Measurements from ENCODE around the gene MCM5. TPM values are rescaled to one million over a fixed set of nuclear protein-coding genes. Genes with fewer than 3 reads are reported as not detected.

MCM5 gene
- total RNA-seq, 8 experiments from 2014 or later: 2.0 to 76.6 (median 7.4) TPM

GRCh38 chr22:35443338-35443737, 43.4 kb downstream of the MCM5 start:
- ATAC-seq (replicated peaks in 6 of 8): no peak
- H3K27ac ChIP-seq: no peak overlapping the region
- 42 to 100% (median 80%) methylated on average over 1 to 6 of the region's 6 CpGs; no CpG with 5 or more reads in 5 of the 10 experiments for WGBS, 10 experiments
- no peaks in the 10 kb centered on the region for H3K4me1 ChIP-seq (replicated peaks in 1 of 2)
- no peak overlapping the region for H3K4me3 ChIP-seq
- in situ Hi-C loops (cut with MboI; ENCODE audit: low pct_unique_long_range_greater_than_20kb in 2 of 9, low sequenced_read_pairs in 9 of 9, unreplicated experiment in 9 of 9): loop anchor here in 5 of 9 experiments (25.0 kb wide), 2 partner anchors 144 to 669 kb away; no protein-coding TSS in a partner anchor

DNA sequence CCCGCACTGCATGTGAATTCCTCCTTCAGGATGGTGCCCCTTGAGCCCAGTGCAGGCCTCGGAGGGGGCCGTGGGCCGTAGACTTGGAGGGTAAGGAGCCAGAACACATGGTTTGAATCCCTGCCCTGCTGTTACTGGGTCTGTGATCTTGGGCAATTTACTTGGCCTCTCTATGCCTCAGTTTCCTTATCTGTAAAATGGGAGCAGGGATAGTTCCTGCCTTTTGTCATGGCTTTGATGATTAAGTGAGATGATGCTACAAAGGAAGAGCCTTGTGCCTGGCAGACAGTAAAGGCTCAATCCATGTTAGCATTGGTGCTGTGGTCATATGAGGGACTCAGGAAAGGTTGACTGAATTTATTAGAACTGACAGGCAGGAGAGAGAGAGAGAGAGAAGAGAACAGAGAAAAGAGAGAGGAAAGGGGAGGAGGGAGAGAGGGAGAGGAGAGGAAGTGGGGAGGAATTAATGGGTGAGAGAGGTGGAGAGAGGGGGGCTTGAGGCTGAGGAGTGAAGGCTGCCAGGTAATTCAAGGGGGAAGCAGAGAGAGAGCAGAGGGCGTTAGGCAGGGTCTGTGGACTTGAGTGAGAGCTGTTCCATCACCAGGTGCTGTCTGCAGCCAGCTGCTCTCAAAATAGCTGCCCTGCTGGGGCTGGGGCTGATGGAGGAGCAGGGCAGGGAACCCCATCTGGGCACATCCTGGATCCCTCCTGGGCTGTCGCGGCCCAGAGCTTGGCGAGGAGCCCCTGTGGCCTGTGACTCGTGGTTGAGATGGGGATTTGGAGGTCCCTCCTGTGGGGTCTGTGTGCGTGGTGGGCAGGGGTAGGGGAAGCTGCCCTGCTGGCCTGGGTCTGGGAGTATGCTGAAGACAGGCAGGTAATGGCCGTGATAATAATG, 44.1 kb downstream of the MCM5 start:
- no peak for ATAC-seq (replicated peaks in 6 of 8)
- WGBS, 10 experiments: 19 to 100% (median 88%) methylated on average over 1 to 7 of the region's 11 CpGs; no CpG with 5 or more reads in 5 of the 10 experiments
- no peak overlapping the region for H3K27ac ChIP-seq
- H3K4me3 ChIP-seq: no peak overlapping the region
- no peaks in the 10 kb centered on the region for H3K4me1 ChIP-seq (replicated peaks in 1 of 2)
- in situ Hi-C loops (cut with MboI; ENCODE audit: low pct_unique_long_range_greater_than_20kb in 2 of 9, low sequenced_read_pairs in 9 of 9, unreplicated experiment in 9 of 9): loop anchor here in 5 of 9 experiments (25.0 kb wide), 2 partner anchors 143 to 668 kb away; no protein-coding TSS in a partner anchor

DNA sequence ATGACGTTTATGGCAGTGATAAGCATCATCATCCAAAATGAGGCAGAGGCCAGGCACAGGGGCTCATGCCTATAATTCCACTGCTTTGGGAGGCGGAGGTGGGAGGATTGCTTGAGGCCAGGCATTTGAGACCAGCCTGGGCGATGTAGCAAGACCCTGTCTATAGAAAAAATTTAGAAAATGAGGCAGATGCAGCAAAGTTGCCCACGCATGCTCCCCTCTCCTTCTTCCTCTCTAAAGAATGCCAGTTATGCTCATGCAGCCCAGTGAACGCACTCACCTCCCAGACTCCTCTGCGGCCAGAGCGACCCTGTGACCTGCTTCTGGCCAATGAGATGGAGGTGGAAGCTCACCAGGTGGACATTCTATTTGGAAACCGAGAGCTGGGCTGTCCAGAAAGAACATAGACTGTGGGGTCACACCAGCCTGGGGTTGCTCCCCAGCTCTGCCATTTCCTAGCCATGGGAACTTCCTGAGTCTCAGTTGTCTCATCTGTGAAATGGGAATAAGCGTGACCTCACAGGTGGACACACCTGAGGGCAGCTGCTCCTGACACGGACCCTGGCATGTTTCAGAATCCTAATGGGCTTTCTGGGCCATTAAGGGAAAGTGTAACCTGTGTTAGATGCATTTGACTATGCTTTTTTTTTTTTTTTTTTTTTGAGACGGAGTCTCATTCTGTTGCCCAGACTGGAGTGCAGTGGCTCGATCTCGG, 44.9 kb downstream of the MCM5 start:
- WGBS, 10 experiments: 80 to 100% (median 94%) methylated on average over 1 to 6 of the region's 13 CpGs; no CpG with 5 or more reads in 2 of the 10 experiments
- H3K4me1 ChIP-seq (replicated peaks in 1 of 2): no peaks in the 10 kb centered on the region
- H3K27ac ChIP-seq: no peak overlapping the region
- no peak for ATAC-seq (replicated peaks in 6 of 8)
- no peak overlapping the region for H3K4me3 ChIP-seq
- in situ Hi-C loops (cut with MboI; ENCODE audit: low pct_unique_long_range_greater_than_20kb in 2 of 9, low sequenced_read_pairs in 9 of 9, unreplicated experiment in 9 of 9): loop anchor here in 5 of 9 experiments (25.0 kb wide), 2 partner anchors 142 to 667 kb away; no protein-coding TSS in a partner anchor

GRCh38 chr22:35445933-35446332, 46.0 kb downstream of the MCM5 start:
- Histone ChIP-seq H3K4me3 (no peak overlapping the region), H3K27ac (no peak overlapping the region), H3K4me1 (replicated peaks in 1 of 2) (peaks cover 2% of the 10 kb centered on the region in 2 donors)
- ATAC-seq (replicated peaks in 6 of 8): peak in 5 of 8 experiments; percentile 12 to 51 (median 28)
- in situ Hi-C loops (cut with MboI; ENCODE audit: low pct_unique_long_range_greater_than_20kb in 2 of 9, low sequenced_read_pairs in 9 of 9, unreplicated experiment in 9 of 9): loop anchor here in 5 of 9 experiments (25.0 kb wide), 2 partner anchors 141 to 666 kb away; no protein-coding TSS in a partner anchor
- 0 to 100% (median 80%) methylated on average over 1 to 3 of the region's 4 CpGs; no CpG with 5 or more reads in 2 of the 10 experiments for WGBS, 10 experiments

GRCh38 chr22:35446365-35446764, 46.4 kb downstream of the MCM5 start:
- no peak overlapping the region for H3K27ac ChIP-seq
- in situ Hi-C loops (cut with MboI; ENCODE audit: low pct_unique_long_range_greater_than_20kb in 2 of 9, low sequenced_read_pairs in 9 of 9, unreplicated experiment in 9 of 9): loop anchor here in 5 of 9 experiments (25.0 kb wide), 2 partner anchors 141 to 666 kb away; no protein-coding TSS in a partner anchor
- no peak overlapping the region for H3K4me3 ChIP-seq
- peaks cover 6% of the 10 kb centered on the region in 2 donors for H3K4me1 ChIP-seq (replicated peaks in 1 of 2)
- peak in 6 of 8 experiments; percentile 74 to 93 (median 90) for ATAC-seq (replicated peaks in 6 of 8)
- 39 to 100% (median 86%) methylated on average over 1 to 12 of the region's 13 CpGs; no CpG with 5 or more reads in 4 of the 10 experiments for WGBS, 10 experiments

DNA sequence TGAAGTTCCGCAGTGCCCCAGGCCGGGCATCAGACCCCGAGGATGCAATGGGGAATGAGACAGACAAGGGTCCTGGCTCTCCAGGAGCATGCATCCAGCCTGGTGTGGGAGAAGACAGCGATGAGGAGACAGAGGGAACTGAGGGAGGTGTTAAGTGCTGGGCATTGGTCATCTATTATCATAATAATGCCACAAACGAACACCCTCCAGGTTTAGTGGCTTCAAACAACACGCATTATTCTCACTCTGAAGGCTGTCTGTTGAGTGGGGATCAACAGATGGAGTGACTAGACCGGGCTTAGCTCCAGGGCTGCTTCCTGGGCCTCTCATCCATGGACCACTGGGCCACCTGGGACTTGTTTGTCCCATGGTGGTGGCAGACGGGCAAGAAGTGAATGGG, 48.6 kb downstream of the MCM5 start:
- Histone ChIP-seq H3K4me1 (replicated peaks in 1 of 2) (peaks cover 13% of the 10 kb centered on the region in 2 donors), H3K27ac (no peak overlapping the region), H3K4me3 (no peak overlapping the region)
- ATAC-seq (replicated peaks in 6 of 8): no peak
- 40 to 100% (median 93%) methylated on average over 1 to 4 of the region's 8 CpGs; no CpG with 5 or more reads in 5 of the 10 experiments for WGBS, 10 experiments
- in situ Hi-C loops (cut with MboI; ENCODE audit: low pct_unique_long_range_greater_than_20kb in 2 of 9, low sequenced_read_pairs in 9 of 9, unreplicated experiment in 9 of 9): loop anchor here in 5 of 9 experiments (25.0 kb wide), 2 partner anchors 139 to 664 kb away; no protein-coding TSS in a partner anchor

DNA sequence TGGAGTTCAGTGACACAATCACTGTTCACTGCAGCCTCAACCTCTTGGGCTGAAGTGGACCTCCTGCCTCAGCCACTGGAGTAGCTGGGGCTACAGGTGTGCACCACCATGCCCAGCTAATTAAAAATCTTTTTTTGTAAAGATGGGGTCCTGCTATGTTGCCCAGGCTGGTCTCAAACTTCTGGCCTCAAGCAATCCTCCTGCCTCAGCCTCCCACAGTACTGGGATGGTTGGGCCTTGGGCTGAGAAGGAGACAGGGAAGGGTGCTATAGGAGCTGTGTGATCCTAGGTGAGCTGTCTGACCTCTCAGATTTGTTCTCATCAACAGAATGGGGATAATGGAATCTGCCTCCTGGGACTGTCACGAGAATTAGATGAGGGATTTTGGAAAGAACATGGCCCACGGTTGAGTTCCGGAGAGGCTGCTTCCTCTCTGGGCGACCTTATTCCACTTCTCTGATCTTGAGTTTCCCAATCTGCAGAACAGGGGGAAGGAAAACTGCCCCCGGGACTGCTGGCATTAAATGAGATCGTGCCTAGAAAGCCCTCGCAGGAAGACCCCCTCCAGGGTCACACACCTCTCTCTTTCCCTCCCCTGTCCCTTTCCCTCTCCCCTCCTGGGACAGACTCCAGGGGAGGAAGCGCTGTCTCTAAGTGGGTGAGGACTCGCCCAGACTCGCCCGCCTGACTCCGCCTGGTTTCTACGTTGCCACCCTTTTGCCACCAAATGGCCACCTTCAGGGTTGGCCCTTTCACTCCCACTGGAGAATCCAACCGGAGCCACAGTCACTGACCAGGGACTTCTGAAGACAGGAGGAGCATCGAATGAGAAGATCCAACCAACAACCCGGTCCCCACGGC, 50.1 kb downstream of the MCM5 start:
- Histone ChIP-seq H3K4me1 (replicated peaks in 1 of 2) (peaks cover 13% of the 10 kb centered on the region in 2 donors), H3K27ac (no peak overlapping the region), H3K4me3 (no peak overlapping the region)
- in situ Hi-C loops (cut with MboI; ENCODE audit: low pct_unique_long_range_greater_than_20kb in 2 of 9, low sequenced_read_pairs in 9 of 9, unreplicated experiment in 9 of 9): loop anchor here in 5 of 9 experiments (25.0 kb wide), 2 partner anchors 137 to 662 kb away; no protein-coding TSS in a partner anchor
- 90 to 100% (median 100%) methylated on average over 1 to 9 of the region's 17 CpGs; no CpG with 5 or more reads in 4 of the 10 experiments for WGBS, 10 experiments
- no peak for ATAC-seq (replicated peaks in 6 of 8)

DNA sequence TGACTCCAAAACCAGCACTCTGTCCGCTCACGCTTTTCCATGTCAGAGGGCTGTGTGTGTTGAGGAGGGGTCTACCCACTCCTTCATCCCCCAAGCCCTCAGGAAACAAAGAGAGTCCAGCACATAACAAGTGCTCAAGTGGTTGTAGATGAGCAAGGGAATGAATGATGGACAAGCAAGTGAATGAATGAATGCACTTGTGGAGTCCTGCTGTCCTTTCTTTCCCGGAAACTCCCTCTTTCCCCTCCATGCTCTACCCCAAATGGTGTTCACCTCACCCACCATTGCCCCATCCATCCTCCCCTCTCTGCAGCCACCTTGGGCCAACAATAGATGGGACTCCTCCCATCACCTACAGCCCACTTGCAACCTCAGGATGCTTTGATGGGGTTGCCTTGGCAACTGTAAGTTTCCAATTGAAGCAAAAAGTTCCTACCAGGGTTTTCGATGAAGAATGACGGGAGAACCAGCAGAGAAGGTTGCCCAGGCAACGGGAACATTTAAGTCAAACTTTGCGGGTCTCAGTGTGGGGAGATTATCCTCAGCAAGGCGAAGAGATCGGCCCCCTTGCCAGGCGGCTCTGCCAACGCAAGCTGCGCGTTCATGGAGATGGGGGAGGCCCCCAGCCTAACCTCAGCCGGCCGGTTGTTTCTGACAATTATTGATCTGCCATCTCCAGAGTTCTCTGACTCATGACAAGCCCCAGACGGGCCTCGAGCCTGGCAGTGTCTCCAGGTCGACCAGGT, 51.1 kb downstream of the MCM5 start:
- H3K4me1 ChIP-seq (replicated peaks in 1 of 2): peaks cover 13% of the 10 kb centered on the region in 2 donors
- H3K4me3 ChIP-seq: no peak overlapping the region
- H3K27ac ChIP-seq: peak overlapping the region in 1 of 2 donors; percentile 13
- ATAC-seq (replicated peaks in 6 of 8): peak in 4 of 8 experiments; percentile 33 to 54 (median 52)
- 0 to 100% (median 76%) methylated on average over 1 to 11 of the region's 18 CpGs for WGBS, 10 experiments
- in situ Hi-C loops (cut with MboI; ENCODE audit: low pct_unique_long_range_greater_than_20kb in 2 of 9, low sequenced_read_pairs in 9 of 9, unreplicated experiment in 9 of 9): no loop called here

GRCh38 chr22:35451592-35451991, 51.7 kb downstream of the MCM5 start:
- 17 to 100% (median 55%) methylated on average over 1 to 3 of the region's 7 CpGs; no CpG with 5 or more reads in 6 of the 10 experiments for WGBS, 10 experiments
- peaks cover 13% of the 10 kb centered on the region in 2 donors for H3K4me1 ChIP-seq (replicated peaks in 1 of 2)
- H3K4me3 ChIP-seq: no peak overlapping the region
- in situ Hi-C loops (cut with MboI; ENCODE audit: low pct_unique_long_range_greater_than_20kb in 2 of 9, low sequenced_read_pairs in 9 of 9, unreplicated experiment in 9 of 9): no loop called here
- peak overlapping the region in 1 of 2 donors; percentile 13 for H3K27ac ChIP-seq
- ATAC-seq (replicated peaks in 6 of 8): peak in 5 of 8 experiments; percentile 80 to 83 (median 83)

- WGBS, 10 experiments: 40 to 100% (median 87%) methylated on average over 1 to 11 of the region's 15 CpGs; no CpG with 5 or more reads in 4 of the 10 experiments
- H3K4me3 ChIP-seq: no peak overlapping the region
- no peak for ATAC-seq (replicated peaks in 6 of 8)
- in situ Hi-C loops (cut with MboI; ENCODE audit: low pct_unique_long_range_greater_than_20kb in 2 of 9, low sequenced_read_pairs in 9 of 9, unreplicated experiment in 9 of 9): no loop called here
- H3K4me1 ChIP-seq (replicated peaks in 1 of 2): peaks cover 13% of the 10 kb centered on the region in 2 donors
- no peak overlapping the region for H3K27ac ChIP-seq
Observed at GRCh38 chr22:35452351-35452781, 52.4 kb downstream of the MCM5 start.
